HUDEP-2 (cell line): Measurements from ENCODE around the gene ZDHHC5.
A peak's percentile ranks its signal among the peaks of the same experiment; 100 is the strongest.

Experiments used
- DNase-seq, 76 experiments: peaks; one replicate each; lab custom pipeline; 2025; ENCODE audit not compliant: unreplicated experiment in 76 of 76; lab: John Stamatoyannopoulos, UW

The ZDHHC5 gene

GRCh38 chr11:57667736-57668433, at the start of gene ZDHHC5:
Gene ZDHHC5 (plus strand): TSS chr11:57668114. CDS start chr11:57673091, 4,977 bp downstream.
- DNase-seq, result peak; percentile 57 to 99 (median 97)

GRCh38 chr11:57618438-57618837, 49.5 kb upstream of the ZDHHC5 start:
- no peak for DNase-seq

GRCh38 chr11:57619331-57619730, 48.6 kb upstream of the ZDHHC5 start:
- no peak for DNase-seq

GRCh38 chr11:57620467-57620866, 47.4 kb upstream of the ZDHHC5 start:
- no peak for DNase-seq

- DNase-seq, result no peak
Measured at GRCh38 chr11:57622263-57622662, 45.7 kb upstream of the ZDHHC5 start.

- no peak for DNase-seq
Measured at GRCh38 chr11:57624864-57625263, 43.0 kb upstream of the ZDHHC5 start.

GRCh38 chr11:57626895-57627294, 41.0 kb upstream of the ZDHHC5 start:
- DNase-seq, result no peak

GRCh38 chr11:57630171-57630570, 37.7 kb upstream of the ZDHHC5 start:
- DNase-seq, result no peak

- DNase-seq, result no peak
Measured at GRCh38 chr11:57632116-57632515, 35.8 kb upstream of the ZDHHC5 start.

- DNase-seq, result no peak
Measured at GRCh38 chr11:57633394-57634070, 34.4 kb upstream of the ZDHHC5 start.

GRCh38 chr11:57634311-57634710, 33.6 kb upstream of the ZDHHC5 start:
- no peak for DNase-seq

- no peak for DNase-seq
Measured at GRCh38 chr11:57635246-57635645, 32.7 kb upstream of the ZDHHC5 start.

- DNase-seq, result no peak
Measured at GRCh38 chr11:57637626-57638004, 30.3 kb upstream of the ZDHHC5 start.

GRCh38 chr11:57638005-57638781, 29.7 kb upstream of the ZDHHC5 start:
- peak in 2 of 76 experiments; percentile 11 to 15 for DNase-seq

- DNase-seq, result no peak
Measured at GRCh38 chr11:57638811-57639320, 29.0 kb upstream of the ZDHHC5 start.

- DNase-seq, result peak in 1 of 76 experiments; percentile 11
Measured at GRCh38 chr11:57639321-57640067, 28.4 kb upstream of the ZDHHC5 start.

- DNase-seq, result no peak
Measured at GRCh38 chr11:57640068-57640800, 27.7 kb upstream of the ZDHHC5 start.

GRCh38 chr11:57641011-57641807, 26.7 kb upstream of the ZDHHC5 start:
- peak in 32 of 76 experiments; percentile 7 to 50 (median 27) for DNase-seq

- no peak for DNase-seq
Measured at GRCh38 chr11:57643802-57644201, 24.1 kb upstream of the ZDHHC5 start.
